Endothelial cell of umbilical vein (primary cell): ENCODE measurements around the gene MYO1E. TPM values are rescaled to one million over a fixed set of nuclear protein-coding genes. Genes with fewer than 3 reads are reported as not detected.
A peak's percentile ranks its signal among the peaks of the same experiment; 100 is the strongest.

Source experiments
- BruUV-seq: library from RNA; stranded (reverse); fragments of 400-500 nt; replicated peaks from 2 replicates; lab custom pipeline; 2021; lab: Mats Ljungman, UMichigan
- CTCF ChIA-PET: fragments of 300-600, 350-600 bp; sonication (Branson Sonifier 250); formaldehyde crosslinking; loops from one replicate; lab custom pipeline; 2021; ENCODE audit warnings: antibody characterized with exemption, inconsistent platforms; lab: Charles Lee
- POLR2A ChIA-PET: fragments of 300-600, 350-600 bp; sonication (Branson Sonifier 250); formaldehyde crosslinking; loops from one replicate; lab custom pipeline; 2021; ENCODE audit warnings: antibody characterized with exemption, inconsistent platforms; lab: Charles Lee
- DNase-seq: peaks from one replicate; pipeline ENCODE4 v3.0.0-alpha.2; 2011; ENCODE audit warnings: low read depth, low spot score
- FAIRE-seq: peaks from 2 replicates; lab custom pipeline; 2011; peaks lifted over from hg19 to GRCh38; lab: Jason Lieb, UNC
- H2AFZ ChIP-seq: 2 replicates; pipeline ENCODE4 v1.6.0; 2012; ENCODE audit warnings: low read depth, low read length, control low read depth, inconsistent platforms
- H3K27ac ChIP-seq: 2 replicates; pipeline ENCODE4 v1.5.1; 2011; ENCODE audit warnings: low read depth, mild to moderate bottlenecking, control low read depth, low read length, moderate library complexity; ENCODE audit not compliant: insufficient read depth
- H3K27me3 ChIP-seq, 2 experiments: 2 replicates each; pipeline versions ENCODE4 v1.6.0 to v1.6.1; 2011; ENCODE audit warnings: low read length in 2 of 2, mixed read lengths in 1 of 2; ENCODE audit not compliant: control insufficient read depth in 2 of 2, insufficient read depth in 2 of 2
- H3K36me3 ChIP-seq, 2 experiments: 2 replicates in 1 of 2; 3 replicates in 1 of 2; pipeline ENCODE4 v1.5.1; 2011; ENCODE audit warnings: low read length in 2 of 2, mild to moderate bottlenecking in 1 of 2, moderate library complexity in 1 of 2; ENCODE audit not compliant: control insufficient read depth in 2 of 2, insufficient read depth in 2 of 2; ENCODE audit errors: extremely low read depth in 1 of 2
- H3K4me1 ChIP-seq: 3 replicates; pipeline ENCODE4 v1.5.1; 2011; ENCODE audit warnings: mild to moderate bottlenecking, low read length; ENCODE audit not compliant: control insufficient read depth, insufficient read depth; ENCODE audit errors: extremely low read depth
- H3K4me2 ChIP-seq: 2 replicates; pipeline ENCODE4 v1.6.1; 2011; ENCODE audit warnings: low read length, control low read depth, mixed read lengths; ENCODE audit not compliant: insufficient read depth
- H3K4me3 ChIP-seq, 3 experiments: fragments of 200-600 bp in 1 of 3; sonication (generic), shearing (Covaris generic) in 1 of 3; replicated peaks in 1 of 3; 2 replicates each; pipeline ENCODE4 v1.5.1; 2011 to 2016; ENCODE audit warnings: control low read depth in 3 of 3, low read length in 3 of 3, mild to moderate bottlenecking in 2 of 3, inconsistent platforms in 1 of 3, low read depth in 1 of 3, moderate library complexity in 1 of 3; ENCODE audit not compliant: insufficient read depth in 1 of 3
- H3K79me2 ChIP-seq: 2 replicates; pipeline ENCODE4 v1.6.0; 2012; ENCODE audit warnings: low read length, inconsistent platforms; ENCODE audit not compliant: control insufficient read depth, insufficient read depth
- H3K9ac ChIP-seq: replicated peaks from 2 replicates; pipeline ENCODE3; 2011; ENCODE audit warnings: low read length, control low read depth; ENCODE audit not compliant: insufficient read depth; ENCODE audit errors: extremely low read depth
- H3K9me1 ChIP-seq: replicated peaks from 3 replicates; pipeline ENCODE4 v1.6.0; 2011; ENCODE audit warnings: mild to moderate bottlenecking, low read length; ENCODE audit not compliant: control insufficient read depth, insufficient read depth; ENCODE audit errors: extremely low read depth
- H3K9me3 ChIP-seq: replicated peaks from 2 replicates; pipeline ENCODE4 v1.5.1; 2012; ENCODE audit warnings: low read length, inconsistent platforms; ENCODE audit not compliant: control insufficient read depth, insufficient read depth
- H4K20me1 ChIP-seq: replicated peaks from 2 replicates; pipeline ENCODE3; 2011; ENCODE audit warnings: mild to moderate bottlenecking, low read length; ENCODE audit not compliant: control insufficient read depth, insufficient read depth; ENCODE audit errors: extremely low read depth
- CTCF ChIP-seq, 2 donors: IDR thresholded peaks; 1 replicate in 1 of 2; 2 replicates in 1 of 2; pipeline ENCODE4 v1.5.1; 2011; ENCODE audit warnings: low read length in 2 of 2, mild to moderate bottlenecking in 2 of 2, moderate library complexity in 2 of 2, control low read depth in 1 of 2, inconsistent platforms in 1 of 2, low read depth in 1 of 2; ENCODE audit not compliant: insufficient read depth in 1 of 2; ENCODE audit errors: extremely low read depth in 1 of 2
- FOS ChIP-seq: IDR thresholded peaks from 2 replicates; pipeline ENCODE4 v1.6.1; 2011; ENCODE audit warnings: mild to moderate bottlenecking, low read length, moderate library complexity, borderline replicate concordance; ENCODE audit not compliant: insufficient read depth
- JUN ChIP-seq: IDR thresholded peaks from 2 replicates; pipeline ENCODE4 v1.6.1; 2011; ENCODE audit warnings: borderline replicate concordance, low read depth; ENCODE audit not compliant: insufficient read length, insufficient read depth
- MAX ChIP-seq: IDR thresholded peaks from 2 replicates; pipeline ENCODE4 v1.6.1; 2011; ENCODE audit not compliant: insufficient read depth, insufficient read length
- POLR2A ChIP-seq: IDR thresholded peaks from 2 replicates; pipeline ENCODE4 v1.6.1; 2012; ENCODE audit warnings: low read depth, mild to moderate bottlenecking, control low read depth, low read length
- POLR2AphosphoS5 ChIP-seq: IDR thresholded peaks from 2 replicates; pipeline ENCODE4 v1.6.1; 2012; ENCODE audit warnings: low read depth, mild to moderate bottlenecking, control low read depth, low read length, moderate library complexity; ENCODE audit not compliant: insufficient read depth
- dilution Hi-C: fragments of 300-500 bp; cut with MboI; formaldehyde crosslinking; loops from one replicate; pipeline ENCODE4 v1.15.0; 2019; ENCODE audit warnings: low sequenced_read_pairs; ENCODE audit not compliant: extremely low pct_ligation_motif_present
- intact Hi-C: fragments of 100-400 bp; cut with micrococcal nuclease; formaldehyde crosslinking; loops from one replicate; pipeline ENCODE4 v1.10.0; 2022
- polyA plus RNA-seq, 4 experiments: library from polyadenylated mRNA; depleted of rRNA in 3 of 4; stranded (reverse) in 3 of 4; unstranded in 1 of 4; fragments of >200 nt; gene quantifications; 2 replicates each; pipeline versions ENCODE4 v1.2.1 to v1.2.3, GENCODE V29; 2011 to 2012; ENCODE audit warnings: missing spikeins in 1 of 4
- total RNA-seq: library from RNA; stranded (reverse); gene quantifications from 2 replicates; pipeline ENCODE4 v1.2.3, GENCODE V29; 2021

MYO1E gene
- total and polyA plus RNA-seq, 2 donors (not counting 3 experiments of a cell fraction or from before 2014, with no cell fraction given): 31.6 to 218 TPM

GRCh38 chr15:59168536-59168935 is 204.1 kb downstream of the MYO1E start:
- H3K4me2 ChIP-seq: peak overlapping the region; percentile 18
- no peaks in the 10 kb centered on the region for H3K79me2 ChIP-seq
- dilution Hi-C loops (no loop called here), intact Hi-C loops (no loop called here)
- BruUV-seq: no TSS peak
- peak; percentile 82 for FAIRE-seq
- TF ChIP-seq POLR2A: peak; percentile 15
- TF ChIP-seq POLR2AphosphoS5: peak; percentile 38
- no peak for TF ChIP-seq CTCF (IDR thresholded peaks at IDR 0.05; ENCODE audit: extremely low read depth in 1 of 2, insufficient read depth in 1 of 2, low read depth in 1 of 2, low read length in 2 of 2)
- peak; percentile 65 for TF ChIP-seq FOS
- no peak for TF ChIP-seq MAX
- peak; percentile 40 for TF ChIP-seq JUN
- POLR2A ChIA-PET: no interaction called here
- peaks cover 6 to 7% of the 10 kb centered on the region in 2 experiments for H3K36me3 ChIP-seq
- H3K27ac ChIP-seq: peak overlapping the region; percentile 75
- no peaks in the 10 kb centered on the region for H3K27me3 ChIP-seq
- no peaks in the 10 kb centered on the region for H3K9me1 ChIP-seq
- peaks cover 48% of the 10 kb centered on the region for H3K4me1 ChIP-seq
- H4K20me1 ChIP-seq: no peaks in the 10 kb centered on the region
- no peaks in the 10 kb centered on the region for H3K9me3 ChIP-seq
- H3K4me3 ChIP-seq: no peak overlapping the region
- DNase-seq: peak; percentile 50
- H3K9ac ChIP-seq: no peak overlapping the region
- CTCF ChIA-PET: interaction anchor here (2.0 kb wide), 1 partner anchor 325 kb away, joined by 6 read pairs; no protein-coding TSS in a partner anchor
- H2AFZ ChIP-seq: no peak overlapping the region
